ENCODE data around the gene GPR84. TPM values are rescaled to one million over a fixed set of nuclear protein-coding genes. Genes with fewer than 3 reads are reported as not detected.

GPR84 gene
- total RNA-seq, 1 donor from 2014 or later, result 0.96 TPM

- H3K36me3 ChIP-seq, result peaks cover 23% of the 10 kb centered on the region
- peaks cover 63% of the 10 kb centered on the region for H3K4me1 ChIP-seq
- intact Hi-C loops (cut with DNase I), result no loop called here
- H3K27me3 ChIP-seq, result no peaks in the 10 kb centered on the region
- no peaks in the 10 kb centered on the region for H3K9me3 ChIP-seq
- H3K27ac ChIP-seq, result peak overlapping the region; percentile 82
- DNase-seq (peak; percentile 83), ATAC-seq (peak; percentile 83)
- no peak for TF ChIP-seq CTCF (IDR thresholded peaks at IDR 0.05)
- peak overlapping the region; percentile 18 for H3K4me3 ChIP-seq
Measured at GRCh38 chr12:54411391-54412241, 47.3 kb upstream of the GPR84 start.

GRCh38 chr12:54409267-54409666 is 45.0 kb upstream of the GPR84 start:
- ATAC-seq (no peak), DNase-seq (no peak)
- intact Hi-C loops (cut with DNase I), result no loop called here
- H3K9me3 ChIP-seq, result no peaks in the 10 kb centered on the region
- TF ChIP-seq CTCF (IDR thresholded peaks at IDR 0.05), result no peak
- peaks cover 42% of the 10 kb centered on the region for H3K4me1 ChIP-seq
- no peak overlapping the region for H3K4me3 ChIP-seq
- H3K36me3 ChIP-seq, result peaks cover 46% of the 10 kb centered on the region
- H3K27me3 ChIP-seq, result no peaks in the 10 kb centered on the region
- H3K27ac ChIP-seq, result no peak overlapping the region

GRCh38 chr12:54407183-54407905 is 43.1 kb upstream of the GPR84 start:
- no peaks in the 10 kb centered on the region for H3K9me3 ChIP-seq
- H3K27me3 ChIP-seq, result no peaks in the 10 kb centered on the region
- DNase-seq, result no peak
- no peak overlapping the region for H3K27ac ChIP-seq
- no peak overlapping the region for H3K4me3 ChIP-seq
- ATAC-seq, result peak; percentile 42
- peaks cover 65% of the 10 kb centered on the region for H3K36me3 ChIP-seq
- no peak for TF ChIP-seq CTCF (IDR thresholded peaks at IDR 0.05)
- intact Hi-C loops (cut with DNase I), result no loop called here
- peaks cover 24% of the 10 kb centered on the region for H3K4me1 ChIP-seq

- intact Hi-C loops (cut with DNase I), result no loop called here
- ATAC-seq (no peak), DNase-seq (no peak)
- Histone ChIP-seq H3K27me3 (no peaks in the 10 kb centered on the region), H3K9me3 (no peaks in the 10 kb centered on the region), H3K36me3 (peaks cover 83% of the 10 kb centered on the region), H3K4me3 (no peak overlapping the region), H3K27ac (no peak overlapping the region), H3K4me1 (peaks cover 8% of the 10 kb centered on the region)
- TF ChIP-seq CTCF (IDR thresholded peaks at IDR 0.05), result no peak
Measured at GRCh38 chr12:54405573-54405972, 41.3 kb upstream of the GPR84 start.

- Histone ChIP-seq H3K4me1 (peaks cover 4% of the 10 kb centered on the region), H3K36me3 (peaks cover 88% of the 10 kb centered on the region), H3K9me3 (no peaks in the 10 kb centered on the region), H3K4me3 (no peak overlapping the region), H3K27me3 (no peaks in the 10 kb centered on the region), H3K27ac (no peak overlapping the region)
- ATAC-seq (no peak), DNase-seq (no peak)
- intact Hi-C loops (cut with DNase I), result no loop called here
- no peak for TF ChIP-seq CTCF (IDR thresholded peaks at IDR 0.05)
Measured at GRCh38 chr12:54405106-54405505, 40.8 kb upstream of the GPR84 start.

Measured in upper lobe of right lung (tissue), 1 donor.